Right kidney (tissue), 1 donor: Measurements from ENCODE around the gene TRAF5.

Source experiments
- DNase-seq: peaks from one replicate; pipeline ENCODE4 v3.0.0-alpha.2; 2016

The TRAF5 gene

DNA sequence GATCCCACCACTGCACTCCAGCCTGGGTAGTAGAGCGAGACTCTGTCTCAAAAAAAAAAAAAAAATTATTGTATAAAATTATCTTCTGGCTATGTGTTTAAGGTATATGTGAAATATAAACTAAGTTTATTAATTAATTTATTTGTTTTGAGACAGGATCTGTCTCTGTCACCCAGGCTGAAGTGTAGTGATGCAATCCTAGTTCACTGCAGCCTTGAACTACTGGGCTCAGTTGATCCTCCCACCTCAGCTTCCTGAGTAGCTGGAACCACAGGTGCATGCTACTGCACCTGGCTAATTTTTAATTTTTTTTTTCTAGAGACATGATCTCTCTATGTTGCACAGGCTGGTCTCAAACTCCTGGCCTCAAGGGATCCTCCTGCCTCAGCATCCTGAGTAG is 97.4 kb downstream of the TRAF5 start:
- no peak for DNase-seq
